GM18508 (cell line): Measurements from ENCODE around the gene CBR3.

Experiments used
- ATAC-seq: cut with Tn5 transposase; IDR thresholded peaks from one replicate; pipeline ENCODE4 v1.9.1; 2021; ENCODE audit warnings: moderate number of reproducible peaks; ENCODE audit not compliant: insufficient read depth, unreplicated experiment

The CBR3 gene

DNA sequence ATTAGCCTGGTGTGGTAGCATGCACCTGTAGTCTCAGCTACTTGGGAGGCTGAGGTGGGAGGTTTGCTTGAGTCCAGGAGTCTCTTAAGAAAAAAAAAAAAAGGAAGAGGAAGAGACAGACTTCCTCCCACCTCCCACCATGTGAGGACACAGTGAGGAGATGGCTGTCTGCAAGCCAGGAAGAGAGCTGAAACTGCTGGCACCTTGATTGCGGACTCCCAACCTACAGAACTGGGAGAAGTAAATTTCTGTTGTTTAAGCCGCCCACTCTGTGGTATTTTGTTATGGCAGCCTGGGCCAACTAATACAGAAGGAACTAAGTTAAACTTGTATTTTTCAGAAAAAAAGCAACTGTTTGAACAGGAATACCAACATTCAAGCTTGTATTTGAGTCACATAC, 43.5 kb downstream of the CBR3 start:
- no peak for ATAC-seq

DNA sequence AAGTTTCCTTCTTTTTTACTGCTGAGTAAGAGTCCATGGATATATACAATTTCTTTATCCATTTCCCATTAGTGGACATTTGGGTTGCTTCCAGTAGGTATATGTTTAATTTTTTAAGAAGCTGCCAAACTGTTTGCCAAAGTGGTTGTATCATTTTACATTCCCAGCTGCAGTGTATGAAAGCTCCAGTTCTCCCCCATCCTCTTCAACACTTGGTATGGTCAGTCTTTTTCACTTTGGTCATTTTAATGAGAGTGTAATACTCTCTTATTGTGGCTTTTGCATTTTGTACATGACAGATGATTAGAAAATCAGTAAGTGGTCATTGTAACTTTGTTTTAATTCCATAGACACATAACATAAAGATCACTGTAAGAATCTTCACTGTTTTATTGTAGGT, 44.3 kb downstream of the CBR3 start:
- ATAC-seq: no peak

DNA sequence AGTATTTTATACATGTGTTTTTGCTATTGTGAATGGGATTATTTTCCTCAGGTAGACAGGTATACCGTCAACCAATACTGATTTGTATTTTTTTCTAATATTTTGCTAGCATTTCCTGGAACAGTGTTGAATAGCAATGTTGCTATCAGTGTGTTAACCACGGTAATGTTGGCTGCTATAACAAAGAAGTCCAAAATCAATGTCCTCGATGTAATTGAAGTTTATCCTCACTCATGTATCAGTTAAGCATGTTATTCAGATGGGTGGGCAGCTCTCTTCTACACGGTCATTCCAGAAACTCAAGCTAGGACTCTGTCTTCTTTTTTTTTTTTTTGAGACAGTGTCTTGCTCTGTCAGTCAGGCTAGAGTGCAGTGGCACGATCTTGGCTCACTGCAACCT, 46.1 kb downstream of the CBR3 start:
- no peak for ATAC-seq

DNA sequence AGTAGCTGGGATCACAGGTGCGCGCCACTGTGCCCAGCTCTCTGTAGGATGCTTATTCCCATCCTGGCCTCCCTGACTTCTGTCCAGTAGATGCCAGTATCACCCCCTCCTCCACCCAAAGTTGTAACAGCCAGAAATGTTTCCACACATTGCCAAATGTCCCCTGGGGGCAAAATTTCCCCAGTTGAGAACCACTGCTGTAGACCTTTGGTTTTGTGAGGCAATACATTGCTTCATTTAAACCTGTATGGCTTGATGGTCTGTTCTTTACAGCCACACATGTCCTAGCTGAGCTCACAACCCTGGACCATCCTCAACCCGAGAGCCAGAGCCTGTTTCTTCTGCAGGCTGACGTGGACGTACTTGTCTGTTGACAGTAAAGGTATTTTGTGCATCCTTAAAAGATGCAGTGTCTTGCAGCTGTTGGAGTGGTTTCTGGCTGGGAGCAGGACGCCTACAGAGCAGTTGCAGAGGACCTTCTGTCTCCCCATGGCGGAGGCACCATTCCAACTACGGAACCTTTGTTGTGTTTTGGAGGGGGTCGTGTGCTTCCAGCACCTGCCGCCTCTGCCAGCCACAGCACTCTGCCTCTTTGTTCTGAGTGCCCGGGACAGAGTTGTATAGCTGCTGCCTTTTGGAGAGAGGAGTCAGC, 48.4 kb downstream of the CBR3 start:
- ATAC-seq: no peak

DNA sequence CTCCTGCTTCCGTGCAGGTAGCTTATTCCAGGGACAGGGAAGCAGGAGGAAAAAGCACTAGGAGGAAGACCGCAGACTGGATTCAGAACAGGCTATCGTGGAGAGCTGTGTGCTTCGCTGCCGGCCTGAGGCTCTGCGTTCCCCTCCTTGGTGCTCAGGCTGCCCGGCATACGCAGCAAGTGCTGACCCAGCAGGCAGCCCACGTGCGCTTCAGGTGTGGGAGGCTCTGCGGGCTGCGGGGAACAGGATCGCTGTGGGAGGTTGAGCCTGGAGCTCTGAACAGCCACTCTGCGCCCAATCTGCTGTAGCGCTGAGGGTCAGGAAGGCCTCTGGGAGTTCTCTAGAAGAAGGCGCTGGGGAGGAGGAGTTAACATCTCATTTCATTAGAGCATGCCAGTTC, 49.7 kb downstream of the CBR3 start:
- no peak for ATAC-seq

DNA sequence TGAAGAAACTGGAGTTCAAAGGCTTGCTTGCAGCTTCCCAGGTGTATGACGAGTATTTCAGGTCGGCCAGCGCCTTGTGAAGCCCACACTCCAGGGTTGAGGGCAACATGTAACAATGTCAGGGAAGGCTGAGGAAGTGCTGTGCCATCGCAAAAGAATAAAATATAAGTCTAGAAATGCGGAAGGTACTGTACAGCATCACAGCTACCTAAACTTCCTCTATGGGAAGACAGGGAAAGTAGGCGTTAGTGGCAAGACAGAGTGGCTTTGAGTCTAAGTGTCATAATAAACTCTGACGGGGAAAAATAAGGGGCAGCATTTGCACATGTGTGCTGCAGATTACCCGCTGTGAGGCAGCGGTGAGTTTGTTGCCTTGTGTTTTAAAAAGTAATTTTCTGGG, 50.6 kb downstream of the CBR3 start:
- ATAC-seq: no peak

DNA sequence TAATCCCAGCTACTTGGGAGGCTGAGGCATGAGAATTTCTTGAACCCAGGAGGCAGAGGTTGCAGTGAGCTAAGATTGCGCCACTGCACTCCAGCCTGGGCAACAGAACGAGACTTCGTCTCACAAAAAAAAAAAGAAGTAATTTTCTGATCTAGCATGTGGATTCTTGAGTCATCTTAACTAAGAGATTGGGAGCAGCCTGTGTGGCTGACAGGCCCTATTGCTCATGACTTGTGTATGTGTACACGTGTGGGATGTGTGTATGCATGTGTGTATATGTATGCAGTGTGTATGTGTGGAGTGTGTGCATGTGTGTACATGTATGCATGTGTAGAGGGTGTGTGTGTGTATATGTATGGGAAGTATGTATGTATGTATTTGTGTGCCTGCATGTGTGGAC, 51.2 kb downstream of the CBR3 start:
- ATAC-seq: no peak

DNA sequence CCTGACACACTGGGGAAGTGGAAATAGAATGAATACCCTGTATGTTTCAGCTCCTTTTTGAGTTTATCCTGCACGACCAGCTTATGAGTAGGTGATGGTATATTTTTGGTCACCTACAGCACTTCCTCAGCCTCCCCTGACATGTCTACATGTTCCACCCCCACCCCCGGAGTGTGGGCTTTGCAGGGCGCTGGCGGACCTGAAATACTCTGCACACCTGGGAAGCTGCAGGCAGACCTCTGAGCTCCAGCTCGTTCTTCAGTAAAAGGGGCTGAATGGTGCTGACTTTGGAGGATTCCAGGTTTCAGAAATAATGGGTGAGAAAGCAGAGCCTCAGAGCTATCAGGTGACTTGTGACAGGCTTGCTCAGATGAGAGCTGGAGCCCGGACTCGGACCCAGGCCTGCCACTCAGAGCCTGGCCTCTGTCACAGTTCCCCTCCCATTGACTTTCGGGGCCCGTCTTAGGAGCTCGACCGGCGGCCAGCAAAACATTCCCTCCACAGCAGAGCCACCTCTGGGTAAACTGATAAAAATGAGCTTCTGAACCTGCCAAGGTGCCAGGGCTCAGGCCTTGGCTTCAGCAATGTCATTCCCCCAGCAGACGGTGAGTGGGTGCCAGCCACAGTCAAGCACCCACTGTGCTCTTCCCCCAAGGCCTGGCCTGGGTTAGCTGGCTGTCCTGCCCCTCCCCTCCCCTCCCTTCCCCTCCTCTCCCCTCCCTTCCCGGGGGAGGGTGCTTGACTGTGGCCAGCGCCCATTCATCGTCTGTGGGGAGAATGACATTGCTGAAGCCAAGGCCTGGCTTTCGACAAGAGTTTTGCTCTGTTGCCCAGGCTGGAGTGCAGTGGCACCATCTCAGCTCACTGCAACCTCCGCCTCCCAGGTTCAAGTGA, 51.9 kb downstream of the CBR3 start:
- no peak for ATAC-seq

DNA sequence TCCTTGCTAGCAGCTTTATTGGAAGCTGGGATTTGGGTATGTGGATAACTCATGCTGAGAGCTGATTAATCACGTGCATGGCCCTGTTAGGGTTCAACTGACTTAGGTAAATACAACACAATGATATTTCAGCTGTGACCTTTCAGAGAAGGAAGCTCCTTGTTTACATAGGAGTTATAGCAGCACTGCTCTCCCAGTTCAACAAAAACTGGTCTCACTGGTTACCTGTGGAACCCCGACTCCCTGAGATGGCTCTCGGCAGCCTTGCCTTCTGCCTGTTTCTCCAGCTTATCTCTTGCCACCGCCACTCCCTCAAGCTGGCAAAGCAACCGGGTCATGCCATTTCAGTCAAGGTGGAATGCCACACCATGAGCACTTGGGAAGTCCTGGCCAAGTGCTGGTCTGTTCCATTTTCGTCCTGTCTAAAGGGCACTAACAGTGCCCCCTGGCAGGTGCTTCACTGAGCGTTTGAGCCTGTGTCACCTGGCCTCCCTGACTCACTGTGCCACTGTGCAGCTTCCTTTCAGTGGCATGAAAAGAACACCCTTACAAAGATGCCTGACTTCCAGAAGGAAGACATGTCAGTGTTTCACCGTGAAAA, 53.3 kb downstream of the CBR3 start:
- no peak for ATAC-seq

DNA sequence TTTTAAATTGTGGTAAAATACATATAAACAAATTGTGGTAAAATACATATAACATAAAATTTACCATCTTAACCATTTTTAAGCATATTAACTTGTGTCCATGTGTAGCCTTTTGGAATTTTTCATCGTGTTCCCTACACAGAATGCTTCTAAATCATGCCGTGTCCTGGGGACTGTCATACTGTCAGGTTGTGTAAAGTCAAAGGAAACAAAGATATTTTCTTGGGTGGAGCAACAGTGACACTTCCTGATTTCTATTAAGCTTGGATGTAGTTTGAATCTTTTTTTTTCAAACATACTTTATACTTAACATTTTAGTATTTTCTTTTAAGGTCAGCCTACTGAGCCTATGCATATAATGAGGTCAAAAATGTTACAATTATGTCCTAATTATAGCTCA, 54.1 kb downstream of the CBR3 start:
- ATAC-seq: no peak

DNA sequence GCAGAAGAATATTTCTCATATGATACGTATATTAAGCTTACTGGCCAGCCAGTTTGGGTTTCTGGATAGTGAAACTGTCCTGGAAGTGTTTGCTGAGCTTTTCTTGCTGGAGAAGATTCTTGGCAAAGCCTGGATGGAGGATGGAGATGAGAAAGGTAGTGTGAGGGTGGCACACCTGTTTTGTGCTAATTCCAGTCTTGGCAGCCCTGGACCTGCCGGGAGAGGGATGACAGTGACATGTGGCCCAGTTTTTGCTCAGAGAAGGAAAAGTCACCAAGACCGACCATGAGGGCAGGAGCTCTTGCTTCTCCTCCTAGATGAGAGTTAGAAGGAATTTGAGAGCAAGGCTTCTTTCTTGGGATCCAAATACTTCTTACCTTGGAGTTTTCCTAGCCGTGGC, 55.9 kb downstream of the CBR3 start:
- no peak for ATAC-seq

DNA sequence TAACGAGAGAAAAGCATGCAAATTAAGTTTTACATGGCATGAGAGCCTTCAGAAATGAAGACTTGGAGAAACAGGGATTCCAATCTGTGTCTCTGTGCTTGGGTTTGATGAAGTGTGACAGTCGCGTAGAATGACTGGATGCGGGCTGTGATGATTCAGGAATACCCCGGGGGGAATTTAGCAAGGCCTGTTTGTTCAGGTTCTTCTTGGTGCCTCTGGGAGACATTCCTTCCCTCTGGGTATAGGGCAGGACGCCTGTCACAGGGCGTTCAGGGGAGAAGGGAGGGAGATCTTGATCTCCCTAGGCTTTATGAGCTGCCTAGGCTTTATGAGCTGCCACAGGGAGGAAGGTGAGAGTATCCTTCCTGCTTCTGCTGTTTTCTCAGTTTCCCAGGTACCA, 58.3 kb downstream of the CBR3 start:
- no peak for ATAC-seq

DNA sequence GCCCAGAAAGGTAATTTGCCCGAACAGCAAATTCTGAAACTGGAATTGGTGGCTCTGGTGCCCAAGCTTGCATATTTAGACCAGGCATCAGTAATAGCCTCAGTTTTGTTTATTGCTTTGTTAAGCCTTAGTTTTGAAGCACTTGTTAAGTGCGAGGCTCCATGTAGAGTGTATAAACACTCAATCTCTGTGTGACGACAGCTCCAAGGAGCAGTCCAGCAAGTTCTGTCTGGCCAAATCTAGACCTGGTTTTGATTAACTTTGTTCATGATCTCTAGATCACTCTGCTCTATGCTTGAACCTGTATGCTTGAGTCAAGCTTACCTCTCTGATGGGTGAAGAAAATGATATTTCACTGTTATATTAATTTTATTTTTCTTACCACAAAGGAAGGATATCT, 59.1 kb downstream of the CBR3 start:
- no peak for ATAC-seq

DNA sequence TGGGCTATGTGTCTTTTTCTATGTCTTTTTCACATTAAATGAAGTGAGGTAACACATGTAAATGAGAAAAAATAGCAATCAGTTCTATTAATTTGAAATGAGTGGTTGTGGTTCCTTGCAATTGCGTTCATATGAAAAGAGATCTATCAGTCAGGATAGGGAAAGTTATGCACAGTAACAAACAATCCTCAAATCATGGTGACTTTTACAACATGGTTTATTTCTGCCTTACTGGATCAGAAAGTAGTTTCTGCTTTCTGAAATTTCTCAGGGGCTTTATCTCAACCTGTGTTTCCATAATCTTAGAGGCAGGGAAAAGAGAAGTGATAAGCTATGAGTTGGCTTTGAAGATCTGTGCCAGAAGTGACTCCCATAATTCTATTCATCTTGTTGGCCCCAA, 60.7 kb downstream of the CBR3 start:
- ATAC-seq: no peak
